ENCODE results near the gene GPR146.

DNA sequence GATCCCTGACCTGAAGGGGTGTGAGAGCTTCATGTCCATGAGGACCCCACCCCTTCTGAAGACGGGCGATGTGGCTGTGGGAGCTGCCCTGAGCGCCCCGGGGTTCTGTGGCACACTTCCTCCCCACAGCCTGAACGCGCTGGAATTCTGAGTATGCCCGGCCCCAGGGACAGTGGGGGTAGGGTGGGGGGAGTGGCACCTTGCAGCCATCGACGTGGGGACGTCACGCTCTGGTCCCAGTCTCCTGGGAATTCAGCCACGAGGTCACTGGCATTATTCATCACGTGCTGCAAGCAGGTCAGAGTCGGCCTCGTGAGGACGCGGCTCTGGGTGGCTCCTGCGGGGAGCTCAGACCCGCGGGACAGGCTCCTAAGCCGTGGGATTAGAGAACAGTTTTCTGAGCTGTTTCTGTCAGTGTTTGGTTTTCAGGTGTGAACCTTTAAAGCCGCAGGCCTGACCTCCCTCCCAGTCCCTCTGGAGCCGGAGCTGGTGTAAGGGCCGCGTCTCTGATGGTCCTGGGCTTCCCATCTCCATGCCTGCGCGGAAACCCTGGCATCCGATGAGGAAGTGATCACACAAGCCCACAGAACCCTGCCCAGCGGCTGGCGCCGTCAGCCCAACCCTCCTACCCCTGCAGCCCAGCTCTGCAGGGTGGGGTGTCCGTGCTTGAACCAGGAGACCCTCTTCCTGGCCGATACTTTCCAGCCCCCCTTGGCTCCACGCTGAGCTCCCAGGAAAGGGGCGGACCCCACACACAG lies 16.1 kb downstream of the GPR146 start:
- TF ChIP-seq, protein P1, sequence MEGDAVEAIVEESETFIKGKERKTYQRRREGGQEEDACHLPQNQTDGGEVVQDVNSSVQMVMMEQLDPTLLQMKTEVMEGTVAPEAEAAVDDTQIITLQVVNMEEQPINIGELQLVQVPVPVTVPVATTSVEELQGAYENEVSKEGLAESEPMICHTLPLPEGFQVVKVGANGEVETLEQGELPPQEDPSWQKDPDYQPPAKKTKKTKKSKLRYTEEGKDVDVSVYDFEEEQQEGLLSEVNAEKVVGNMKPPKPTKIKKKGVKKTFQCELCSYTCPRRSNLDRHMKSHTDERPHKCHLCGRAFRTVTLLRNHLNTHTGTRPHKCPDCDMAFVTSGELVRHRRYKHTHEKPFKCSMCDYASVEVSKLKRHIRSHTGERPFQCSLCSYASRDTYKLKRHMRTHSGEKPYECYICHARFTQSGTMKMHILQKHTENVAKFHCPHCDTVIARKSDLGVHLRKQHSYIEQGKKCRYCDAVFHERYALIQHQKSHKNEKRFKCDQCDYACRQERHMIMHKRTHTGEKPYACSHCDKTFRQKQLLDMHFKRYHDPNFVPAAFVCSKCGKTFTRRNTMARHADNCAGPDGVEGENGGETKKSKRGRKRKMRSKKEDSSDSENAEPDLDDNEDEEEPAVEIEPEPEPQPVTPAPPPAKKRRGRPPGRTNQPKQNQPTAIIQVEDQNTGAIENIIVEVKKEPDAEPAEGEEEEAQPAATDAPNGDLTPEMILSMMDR (IDR thresholded peaks at IDR 0.05), result no peak
- no peak for TF ChIP-seq EP300 (IDR thresholded peaks at IDR 0.05)
